Right lobe of liver (tissue), 6 donors: ENCODE data around the gene ACOT7. TPM values are rescaled to one million over a fixed set of nuclear protein-coding genes. Genes with fewer than 3 reads are reported as not detected.

ENCODE experiments used
- ATAC-seq, 4 donors: fragments of 200-7000 bp; cut with Tn5 transposase; one replicate each; pipeline ENCODE4 v1.9.1; 2020; ENCODE audit warnings: mild to moderate bottlenecking in 4 of 4, moderate library complexity in 4 of 4
- DNase-seq, 3 donors: peaks; one replicate each; pipeline ENCODE4 v3.0.0-alpha.2; 2020
- H3K27ac ChIP-seq, 3 donors: fragments of 200-600 bp; one replicate each; pipeline ENCODE4 v1.8.0; 2022
- H3K27me3 ChIP-seq, 2 donors: fragments of 200-600 bp; one replicate each; pipeline ENCODE4 v1.8.0; 2022
- H3K36me3 ChIP-seq, 4 donors: fragments of 200-600 bp; sonication (generic) in 1 of 4; one replicate each; pipeline versions ENCODE4 v1.5.1 to v1.8.0; 2017 to 2022; ENCODE audit warnings: control low read depth in 1 of 4
- H3K4me1 ChIP-seq, 4 donors: fragments of 200-600 bp; sonication (generic) in 1 of 4; one replicate each; pipeline versions ENCODE4 v1.5.1 to v1.8.0; 2017 to 2022; ENCODE audit warnings: control low read depth in 1 of 4
- H3K4me3 ChIP-seq, 3 donors: fragments of 200-600 bp; one replicate each; pipeline ENCODE4 v1.8.0; 2022
- H3K9me3 ChIP-seq, 4 donors: fragments of 200-600 bp; sonication (generic) in 1 of 4; one replicate each; pipeline versions ENCODE4 v1.5.1 to v1.8.0; 2017 to 2022; ENCODE audit warnings: control low read depth in 1 of 4
- POLR2A ChIP-seq: fragments of 450-650 bp; IDR thresholded peaks from one replicate; pipeline ENCODE4 v1.6.1; 2017; ENCODE audit warnings: antibody characterized with exemption, mild to moderate bottlenecking
- WGBS: methylation state at CpG from one replicate; pipeline ENCODE4 v1.1.6; 2018; ENCODE audit warnings: low coverage, low lambda C conversion rate; ENCODE audit not compliant: insufficient coverage; ENCODE audit errors: missing lambda C conversion rate; 5-methylcytosine and 5-hydroxymethylcytosine counted together
- intact Hi-C, 2 donors: fragments of 100-400 bp; cut with DNase I; formaldehyde crosslinking; loops; one replicate each; pipeline versions ENCODE4 v1.11.2 to v1.14.1; 2022
- total RNA-seq, 6 experiments: library from RNA; depleted of rRNA in 2 of 6; stranded (reverse); fragments of >200 nt in 2 of 6; fragmentation: NEBNext Ultra II Directional in 3 of 6; extraction: Animal tissue kit (Norgen Biotek cat#: 25700) in 3 of 6; gene quantifications; one replicate each; pipeline versions ENCODE4 v1.1.0 to v1.2.4, GENCODE V29; 2016 to 2023
- TF ChIP-seq, protein P1 (sequence below), 4 donors: fragments of 200-600 bp in 3 of 4; fragments of 450-650 bp in 1 of 4; IDR thresholded peaks; one replicate each; pipeline versions ENCODE4 v1.5.1 to v1.8.0; 2016 to 2022; ENCODE audit warnings: antibody characterized with exemption in 4 of 4, mild to moderate bottlenecking in 2 of 4
- donor health status: DM: no; HTN: yes; CAD: no.
- donor health status: DM: no; HTN: no; CAD: no.
- donor health status: DM: no; HTN: no; CAD: no.
- donor health status: DM: no; HTN: yes; CAD: no.
- donor health status: DM: no; HTN: yes; CAD: no.

Gene ACOT7
- total RNA-seq, 6 experiments from 2014 or later, result 10.8 to 19.7 (median 14.1) TPM

DNA sequence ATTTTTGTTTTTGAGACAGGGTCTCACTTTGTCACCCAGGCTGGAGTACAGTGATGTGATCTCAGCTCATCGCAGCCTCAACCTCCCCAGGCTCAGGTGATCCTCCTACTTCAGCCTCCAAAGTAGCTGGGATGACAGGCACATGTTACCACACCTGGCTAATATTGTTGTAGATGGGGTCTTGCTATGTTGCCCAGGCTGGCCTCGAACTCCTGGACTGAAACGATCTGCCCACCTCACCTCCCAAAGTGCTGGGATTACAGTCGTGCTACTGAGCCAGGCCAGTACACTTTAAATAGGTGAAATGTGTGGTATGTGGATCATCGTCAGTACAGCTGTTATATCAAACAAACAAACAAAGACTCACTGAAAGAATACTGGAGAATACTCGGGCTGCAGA is 97.7 kb downstream of the ACOT7 start:
- no peaks in the 10 kb centered on the region for H3K4me1 ChIP-seq
- H3K36me3 ChIP-seq, result no peaks in the 10 kb centered on the region
- ATAC-seq (no peak), DNase-seq (no peak)
- H3K27ac ChIP-seq, result no peak overlapping the region
- WGBS, result 90% methylated on average over 2 of the region's 6 CpGs
- intact Hi-C loops, result no loop called here
- no peaks in the 10 kb centered on the region for H3K27me3 ChIP-seq
- no peaks in the 10 kb centered on the region for H3K9me3 ChIP-seq
- no peak overlapping the region for H3K4me3 ChIP-seq
- TF ChIP-seq POLR2A, result no peak
- TF ChIP-seq, protein P1, sequence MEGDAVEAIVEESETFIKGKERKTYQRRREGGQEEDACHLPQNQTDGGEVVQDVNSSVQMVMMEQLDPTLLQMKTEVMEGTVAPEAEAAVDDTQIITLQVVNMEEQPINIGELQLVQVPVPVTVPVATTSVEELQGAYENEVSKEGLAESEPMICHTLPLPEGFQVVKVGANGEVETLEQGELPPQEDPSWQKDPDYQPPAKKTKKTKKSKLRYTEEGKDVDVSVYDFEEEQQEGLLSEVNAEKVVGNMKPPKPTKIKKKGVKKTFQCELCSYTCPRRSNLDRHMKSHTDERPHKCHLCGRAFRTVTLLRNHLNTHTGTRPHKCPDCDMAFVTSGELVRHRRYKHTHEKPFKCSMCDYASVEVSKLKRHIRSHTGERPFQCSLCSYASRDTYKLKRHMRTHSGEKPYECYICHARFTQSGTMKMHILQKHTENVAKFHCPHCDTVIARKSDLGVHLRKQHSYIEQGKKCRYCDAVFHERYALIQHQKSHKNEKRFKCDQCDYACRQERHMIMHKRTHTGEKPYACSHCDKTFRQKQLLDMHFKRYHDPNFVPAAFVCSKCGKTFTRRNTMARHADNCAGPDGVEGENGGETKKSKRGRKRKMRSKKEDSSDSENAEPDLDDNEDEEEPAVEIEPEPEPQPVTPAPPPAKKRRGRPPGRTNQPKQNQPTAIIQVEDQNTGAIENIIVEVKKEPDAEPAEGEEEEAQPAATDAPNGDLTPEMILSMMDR (IDR thresholded peaks at IDR 0.05), result no peak

DNA sequence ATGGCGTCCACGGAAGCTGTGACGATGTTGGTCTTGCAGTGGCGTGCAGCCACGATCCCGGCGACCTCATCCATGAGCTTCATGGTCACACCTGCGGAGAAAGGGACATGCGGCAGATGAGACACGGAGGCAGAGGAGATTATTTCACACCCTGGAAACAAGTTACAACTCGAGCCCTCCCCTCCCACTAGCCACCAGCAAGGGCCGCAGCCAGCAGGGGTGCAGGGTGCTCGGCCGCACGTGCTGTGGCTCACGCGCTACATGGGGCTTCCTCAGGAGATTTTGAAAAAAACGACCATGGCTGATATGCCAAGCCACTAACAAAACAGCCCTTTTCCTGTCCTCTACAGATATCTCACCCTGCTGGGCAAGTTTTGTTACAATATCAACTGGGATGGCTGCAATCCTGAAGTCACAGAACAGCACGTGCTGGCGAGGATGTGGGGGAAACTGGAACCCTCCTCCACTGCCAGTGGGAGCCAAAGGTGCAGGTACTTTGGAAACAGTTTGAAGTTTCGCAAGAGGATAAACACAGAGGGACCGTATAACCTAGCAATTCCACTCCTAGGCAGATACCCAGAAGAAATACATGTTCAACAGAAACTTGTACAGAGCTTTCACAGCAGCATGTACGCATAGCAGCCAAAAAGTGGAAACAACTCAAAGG is 98.5 kb downstream of the ACOT7 start:
- peak in 2 of 4 donors; percentile 77 to 97 for ATAC-seq
- no peak for TF ChIP-seq POLR2A
- TF ChIP-seq, protein P1 (IDR thresholded peaks at IDR 0.05), result no peak
- no peaks in the 10 kb centered on the region for H3K9me3 ChIP-seq
- no peak overlapping the region for H3K27ac ChIP-seq
- WGBS, result 33% methylated on average over 5 of the region's 23 CpGs
- peak in 1 of 3 donors; percentile 76 for DNase-seq
- H3K27me3 ChIP-seq, result no peaks in the 10 kb centered on the region
- no peaks in the 10 kb centered on the region for H3K36me3 ChIP-seq
- H3K4me3 ChIP-seq, result no peak overlapping the region
- no peaks in the 10 kb centered on the region for H3K4me1 ChIP-seq
- intact Hi-C loops, result no loop called here

DNA sequence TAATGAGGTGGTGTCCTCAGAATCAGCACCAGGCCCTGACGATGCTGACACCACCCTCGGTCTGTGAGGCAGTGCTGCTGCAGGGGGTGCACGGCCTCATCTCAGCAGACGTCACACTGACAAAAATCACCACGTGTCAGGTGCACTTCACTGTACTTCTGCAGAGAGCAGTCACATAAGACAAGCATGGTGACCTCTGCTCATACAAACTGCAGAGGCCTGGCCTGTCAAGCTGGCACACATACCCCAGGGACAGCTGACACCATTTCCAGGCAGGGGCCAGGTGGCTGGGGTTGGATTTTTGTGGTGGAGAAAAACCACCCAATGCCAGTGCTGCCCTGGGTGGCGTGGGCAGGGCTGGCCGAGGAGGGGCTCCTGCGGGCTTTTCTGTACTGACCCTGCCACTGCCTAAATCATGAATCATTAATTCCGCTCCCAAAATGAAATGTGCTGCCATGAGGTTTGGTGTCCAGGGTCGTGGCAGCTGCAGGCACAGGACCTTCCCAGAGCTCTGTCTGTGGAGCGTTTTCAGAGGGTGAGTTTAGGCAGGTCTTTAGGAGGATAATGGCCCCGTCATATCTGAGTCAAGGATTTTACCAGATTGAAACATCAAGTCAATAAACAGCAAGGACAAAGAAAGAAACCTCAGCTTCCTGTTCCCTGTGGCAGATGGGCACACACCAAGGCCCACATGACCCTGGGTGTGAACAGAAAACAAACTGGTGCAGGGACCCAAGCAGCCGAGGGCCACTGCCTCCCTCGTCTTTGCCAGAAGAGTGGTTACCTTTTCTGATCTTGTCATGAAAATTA is 99.3 kb downstream of the ACOT7 start:
- Histone ChIP-seq H3K27me3 (no peaks in the 10 kb centered on the region), H3K4me1 (no peaks in the 10 kb centered on the region), H3K4me3 (no peak overlapping the region), H3K36me3 (no peaks in the 10 kb centered on the region), H3K27ac (no peak overlapping the region), H3K9me3 (no peaks in the 10 kb centered on the region)
- WGBS, result 90% methylated on average over 3 of the region's 14 CpGs
- no peak for DNase-seq
- ATAC-seq, result no peak
- intact Hi-C loops, result no loop called here
- TF ChIP-seq POLR2A, result no peak
- TF ChIP-seq, protein P1 (IDR thresholded peaks at IDR 0.05), result no peak

DNA sequence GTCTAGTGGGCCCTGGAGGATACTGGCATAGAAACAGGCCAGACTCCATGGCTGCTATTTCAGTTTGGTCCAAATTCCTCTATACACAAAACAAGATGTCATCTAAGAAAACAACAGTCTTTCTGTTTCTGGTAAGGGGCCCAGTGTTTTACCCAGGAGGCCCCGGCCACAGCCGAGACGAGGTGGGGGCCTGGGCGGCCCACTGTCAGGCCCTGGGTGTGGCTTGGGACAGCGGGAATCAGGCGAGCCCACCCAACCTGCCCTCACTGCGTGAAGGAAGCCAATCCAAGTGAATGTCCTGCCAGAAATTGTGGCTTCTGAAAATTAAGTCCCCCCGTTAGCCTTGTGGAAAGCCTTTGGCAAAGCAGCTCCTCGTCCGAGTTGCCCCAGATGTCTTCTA is 101.5 kb downstream of the ACOT7 start:
- DNase-seq, result no peak
- H3K4me3 ChIP-seq, result no peak overlapping the region
- TF ChIP-seq POLR2A, result no peak
- TF ChIP-seq, protein P1 (IDR thresholded peaks at IDR 0.05), result no peak
- no peaks in the 10 kb centered on the region for H3K4me1 ChIP-seq
- no peaks in the 10 kb centered on the region for H3K36me3 ChIP-seq
- no peaks in the 10 kb centered on the region for H3K27me3 ChIP-seq
- intact Hi-C loops, result no loop called here
- no peaks in the 10 kb centered on the region for H3K9me3 ChIP-seq
- WGBS, result 50% methylated on average over 1 of the region's 10 CpGs
- ATAC-seq, result no peak
- no peak overlapping the region for H3K27ac ChIP-seq
